ENCODE results near the gene TNIP3.
"Not testable (repeated sequence)": the region's sequence is repeated elsewhere in the genome, so short reads cannot be mapped to it uniquely, and the experiment has no call there.

The TNIP3 gene

GRCh38 chr4:121182296-121182695 is 18.2 kb upstream of the TNIP3 start:
- TF ChIP-seq CTCF (IDR thresholded peaks at IDR 0.05; ENCODE audit: low read depth, low read length) = no peak
- H3K4me3 ChIP-seq (ENCODE audit: low read depth, low read length) = no peak overlapping the region
- DNase-seq (ENCODE audit: low read depth, low spot score) = peak; percentile 46
- in situ Hi-C loops (cut with HindIII; ENCODE audit: low sequenced_read_pairs) = no loop called here

GRCh38 chr4:121181493-121181892 is 17.4 kb upstream of the TNIP3 start:
- DNase-seq (ENCODE audit: low read depth, low spot score) = no peak
- no peak overlapping the region for H3K4me3 ChIP-seq (ENCODE audit: low read depth, low read length)
- TF ChIP-seq CTCF (IDR thresholded peaks at IDR 0.05; ENCODE audit: low read depth, low read length) = no peak
- in situ Hi-C loops (cut with HindIII; ENCODE audit: low sequenced_read_pairs) = no loop called here

GRCh38 chr4:121180558-121180957 is 16.4 kb upstream of the TNIP3 start:
- in situ Hi-C loops (cut with HindIII; ENCODE audit: low sequenced_read_pairs) = no loop called here
- no peak for TF ChIP-seq CTCF (IDR thresholded peaks at IDR 0.05; ENCODE audit: low read depth, low read length)
- no peak for DNase-seq (ENCODE audit: low read depth, low spot score)
- no peak overlapping the region for H3K4me3 ChIP-seq (ENCODE audit: low read depth, low read length)

- TF ChIP-seq CTCF (IDR thresholded peaks at IDR 0.05; ENCODE audit: low read depth, low read length) = no peak
- no peak overlapping the region for H3K4me3 ChIP-seq (ENCODE audit: low read depth, low read length)
- in situ Hi-C loops (cut with HindIII; ENCODE audit: low sequenced_read_pairs) = no loop called here
- DNase-seq (ENCODE audit: low read depth, low spot score) = no peak
Observed at GRCh38 chr4:121177246-121178137, 13.4 kb upstream of the TNIP3 start.

GRCh38 chr4:121176082-121176934 is 12.2 kb upstream of the TNIP3 start:
- H3K4me3 ChIP-seq (ENCODE audit: low read depth, low read length) = no peak overlapping the region
- no peak for TF ChIP-seq CTCF (IDR thresholded peaks at IDR 0.05; ENCODE audit: low read depth, low read length)
- DNase-seq (ENCODE audit: low read depth, low spot score) = no peak
- in situ Hi-C loops (cut with HindIII; ENCODE audit: low sequenced_read_pairs) = no loop called here

GRCh38 chr4:121171477-121171876 is 7.4 kb upstream of the TNIP3 start:
- H3K4me3 ChIP-seq (ENCODE audit: low read depth, low read length); in situ Hi-C loops (cut with HindIII; ENCODE audit: low sequenced_read_pairs); DNase-seq (ENCODE audit: low read depth, low spot score): not testable (repeated sequence)
